Left lung (tissue), 10 donors: ENCODE results near the gene SMIM24. TPM values are rescaled to one million over a fixed set of nuclear protein-coding genes. Genes with fewer than 3 reads are reported as not detected.
"Not testable (repeated sequence)": the region's sequence is repeated elsewhere in the genome, so short reads cannot be mapped to it uniquely, and the experiment has no call there.

Source experiments
- ATAC-seq: fragments of 200-7000 bp; cut with Tn5 transposase; one replicate; pipeline ENCODE4 v1.9.1; 2020; ENCODE audit warnings: moderate library complexity
- DNase-seq, 4 donors: peaks; one replicate each; pipeline ENCODE4 v3.0.0-alpha.2; 2013 to 2020
- H3K27ac ChIP-seq, 2 donors: fragments of 200-600 bp; sonication (generic) in 1 of 2; one replicate each; pipeline versions ENCODE4 v1.5.0 to v1.8.0; 2020 to 2021
- H3K27me3 ChIP-seq, 2 donors: fragments of 200-600 bp; sonication (generic) in 1 of 2; one replicate each; pipeline versions ENCODE4 v1.5.0 to v1.8.0; 2020 to 2021
- H3K36me3 ChIP-seq, 2 donors: fragments of 200-600 bp; sonication (generic) in 1 of 2; one replicate each; pipeline versions ENCODE4 v1.5.0 to v1.8.0; 2020 to 2021
- H3K4me1 ChIP-seq, 2 donors: fragments of 200-600 bp; one replicate each; pipeline ENCODE4 v1.8.0; 2021
- H3K4me3 ChIP-seq, 2 donors: fragments of 200-600 bp; sonication (generic) in 1 of 2; one replicate each; pipeline versions ENCODE4 v1.5.0 to v1.8.0; 2020 to 2021; ENCODE audit warnings: mild to moderate bottlenecking in 1 of 2
- H3K9me3 ChIP-seq, 2 donors: fragments of 200-600 bp; sonication (generic) in 1 of 2; one replicate each; pipeline versions ENCODE4 v1.5.0 to v1.8.0; 2020 to 2021
- CTCF ChIP-seq, 2 donors: fragments of 200-600 bp; sonication (generic) in 1 of 2; IDR thresholded peaks; one replicate each; pipeline versions ENCODE4 v1.5.0 to v1.8.0; 2021; ENCODE audit warnings: antibody characterized with exemption in 2 of 2
- intact Hi-C, 2 donors: fragments of 100-400 bp; cut with DNase I; formaldehyde crosslinking; loops; one replicate each; pipeline versions ENCODE4 v1.11.2 to v1.14.2; 2022
- polyA plus RNA-seq, 6 donors: library from polyadenylated mRNA; unstranded; fragments of 120-200 nt; gene quantifications; one replicate each; pipeline ENCODE4 v1.2.1, GENCODE V29; 2013; ENCODE audit not compliant: insufficient read length in 6 of 6
- total RNA-seq, 2 donors: library from RNA; stranded (reverse); fragmentation: NEBNext Ultra II Directional; extraction: Animal tissue kit (Norgen Biotek cat#: 25700); gene quantifications; one replicate each; pipeline ENCODE4 v1.2.1, GENCODE V29; 2021
- donor health status: DM: no; HTN: yes; CAD: no.
- donor health status: DM: no; HTN: no; CAD: no.

The SMIM24 gene
- total and polyA plus RNA-seq, 8 donors = 0.78 to 4.6 (median 1.8) TPM; not detected in 2

GRCh38 chr19:3433805-3434540, 46.4 kb downstream of the SMIM24 start:
- ATAC-seq = no peak

GRCh38 chr19:3433313-3433712, 47.0 kb downstream of the SMIM24 start:
- Histone ChIP-seq H3K4me1 (peaks cover 26 to 58% of the 10 kb centered on the region in 2 donors), H3K4me3 (no peak overlapping the region), H3K36me3 (peaks cover 0 to 66% of the 10 kb centered on the region in 2 donors), H3K27ac (peak overlapping the region; percentile 24 to 92), H3K27me3 (no peaks in the 10 kb centered on the region), H3K9me3 (no peaks in the 10 kb centered on the region)
- TF ChIP-seq CTCF (IDR thresholded peaks at IDR 0.05) = no peak
- ATAC-seq (no peak), DNase-seq (no peak)
- intact Hi-C loops = no loop called here

More at GRCh38 chr19:3433805-3434540, 46.4 kb downstream of the SMIM24 start:
- H3K27ac ChIP-seq = peak overlapping the region; percentile 91 to 92
- H3K4me1 ChIP-seq = peaks cover 21 to 52% of the 10 kb centered on the region in 2 donors
- intact Hi-C loops = no loop called here
- DNase-seq = no peak
- no peaks in the 10 kb centered on the region for H3K9me3 ChIP-seq
- peak overlapping the region in 1 of 2 donors; percentile 58 for H3K4me3 ChIP-seq
- no peaks in the 10 kb centered on the region for H3K27me3 ChIP-seq
- H3K36me3 ChIP-seq = peaks cover 0 to 72% of the 10 kb centered on the region in 2 donors
- no peak for TF ChIP-seq CTCF (IDR thresholded peaks at IDR 0.05)

GRCh38 chr19:3431760-3432397, 48.4 kb downstream of the SMIM24 start:
- Histone ChIP-seq H3K9me3 (no peaks in the 10 kb centered on the region), H3K4me1 (peaks cover 34 to 72% of the 10 kb centered on the region in 2 donors), H3K27ac (peak overlapping the region in 1 of 2 donors; percentile 23), H3K36me3 (peaks cover 0 to 54% of the 10 kb centered on the region in 2 donors), H3K27me3 (no peaks in the 10 kb centered on the region), H3K4me3 (no peak overlapping the region)
- intact Hi-C loops = no loop called here
- ATAC-seq (no peak), DNase-seq (no peak)
- no peak for TF ChIP-seq CTCF (IDR thresholded peaks at IDR 0.05)

GRCh38 chr19:3430366-3430680, 50.0 kb downstream of the SMIM24 start:
- Histone ChIP-seq H3K36me3 (peaks cover 0 to 54% of the 10 kb centered on the region in 2 donors), H3K4me1 (peaks cover 30 to 69% of the 10 kb centered on the region in 2 donors), H3K27ac (peak overlapping the region; percentile 75 to 78)
- intact Hi-C loops, H3K27me3 ChIP-seq, H3K4me3 ChIP-seq, H3K9me3 ChIP-seq, DNase-seq, ATAC-seq: not testable (repeated sequence)

GRCh38 chr19:3426433-3426832, 53.9 kb downstream of the SMIM24 start:
- H3K27me3 ChIP-seq = no peaks in the 10 kb centered on the region
- H3K9me3 ChIP-seq = no peaks in the 10 kb centered on the region
- intact Hi-C loops = loop anchor here in 1 of 2 donors (10.0 kb wide), 1 partner anchor 82 kb away; no protein-coding TSS in a partner anchor
- H3K36me3 ChIP-seq = peaks cover 0 to 29% of the 10 kb centered on the region in 2 donors
- ATAC-seq = no peak
- H3K4me3 ChIP-seq = no peak overlapping the region
- H3K4me1 ChIP-seq = peaks cover 24 to 54% of the 10 kb centered on the region in 2 donors
- H3K27ac ChIP-seq = no peak overlapping the region
- no peak for DNase-seq
- no peak for TF ChIP-seq CTCF (IDR thresholded peaks at IDR 0.05)

Other genes starting within 250 kb of the SMIM24 start
- gene NFIC, start 113.9 kb downstream of the SMIM24 start, total RNA-seq = 100 to 1,000 TPM; 138 to 163 TPM
- 10 to 100 TPM; 37.2 to 64.0 (median 51.5) TPM for gene NFIC, start 113.9 kb downstream of the SMIM24 start, polyA plus RNA-seq
- gene SMIM44, start 2.9 kb upstream of the SMIM24 start, total RNA-seq = not detected
- not detected for gene SMIM44, start 2.9 kb upstream of the SMIM24 start, polyA plus RNA-seq
- gene DOHH, start 20.1 kb upstream of the SMIM24 start, total RNA-seq = 10 to 100 TPM; 11.8 to 14.1 TPM
- 1 to 10 TPM; 5.8 to 8.2 (median 7.3) TPM for gene DOHH, start 20.1 kb upstream of the SMIM24 start, polyA plus RNA-seq
- 10 to 100 TPM; 33.4 to 39.5 TPM for gene FZR1, start 25.8 kb upstream of the SMIM24 start, total RNA-seq
- gene FZR1, start 25.8 kb upstream of the SMIM24 start, polyA plus RNA-seq = 10 to 100 TPM; 42.7 to 56.6 (median 51.4) TPM
- 1 to 10 TPM; 2.8 to 3.2 TPM for gene TEKTIP1, start 58.6 kb upstream of the SMIM24 start, total RNA-seq
- gene TEKTIP1, start 58.6 kb upstream of the SMIM24 start, polyA plus RNA-seq = 1 to 10 TPM; 3.6 to 7.5 (median 6.0) TPM
- 10 to 100 TPM; 61.7 to 90.2 TPM for gene MFSD12, start 77.1 kb upstream of the SMIM24 start, total RNA-seq
- gene MFSD12, start 77.1 kb upstream of the SMIM24 start, polyA plus RNA-seq = 10 to 100 TPM; 32.2 to 56.4 (median 43.2) TPM
- gene HMG20B, start 92.4 kb upstream of the SMIM24 start, total RNA-seq = 10 to 100 TPM; 50.9 to 74.8 TPM
- 100 to 1,000 TPM in 1 of 6 donors, 10 to 100 TPM in 5; 75.3 to 104 (median 90.9) TPM for gene HMG20B, start 92.4 kb upstream of the SMIM24 start, polyA plus RNA-seq
- 1 to 10 TPM; 3.1 TPM for gene GIPC3, start 105.0 kb upstream of the SMIM24 start, total RNA-seq
- gene GIPC3, start 105.0 kb upstream of the SMIM24 start, polyA plus RNA-seq = 1 to 10 TPM; 4.0 to 8.5 (median 5.1) TPM
- gene TBXA2R, start 126.3 kb upstream of the SMIM24 start, total RNA-seq = 1 to 10 TPM; 5.3 to 7.9 TPM
- 1 to 10 TPM; 1.8 to 3.9 (median 3.4) TPM for gene TBXA2R, start 126.3 kb upstream of the SMIM24 start, polyA plus RNA-seq
- 10 to 100 TPM; 19.8 to 21.6 TPM for gene CACTIN, start 146.3 kb upstream of the SMIM24 start, total RNA-seq
- gene CACTIN, start 146.3 kb upstream of the SMIM24 start, polyA plus RNA-seq = 10 to 100 TPM; 21.2 to 33.2 (median 27.8) TPM
- 10 to 100 TPM; 38.7 to 42.2 TPM for gene PIP5K1C, start 219.9 kb upstream of the SMIM24 start, total RNA-seq
- 10 to 100 TPM; 20.2 to 31.0 (median 25.5) TPM for gene PIP5K1C, start 219.9 kb upstream of the SMIM24 start, polyA plus RNA-seq
- gene TJP3, start 227.9 kb upstream of the SMIM24 start, total RNA-seq = 10 to 100 TPM; 33.8 to 36.2 TPM
- gene TJP3, start 227.9 kb upstream of the SMIM24 start, polyA plus RNA-seq = 10 to 100 TPM; 11.2 to 17.9 (median 15.1) TPM